Endothelial cell of umbilical vein (primary cell): ENCODE data around the gene LNPK. TPM values are rescaled to one million over a fixed set of nuclear protein-coding genes. Genes with fewer than 3 reads are reported as not detected.

Experiments used
- BruUV-seq: library from RNA; stranded (reverse); fragments of 400-500 nt; replicated peaks from 2 replicates; lab custom pipeline; 2021; lab: Mats Ljungman, UMichigan
- CTCF ChIA-PET: fragments of 300-600, 350-600 bp; sonication (Branson Sonifier 250); formaldehyde crosslinking; loops from one replicate; lab custom pipeline; 2021; ENCODE audit warnings: antibody characterized with exemption, inconsistent platforms; lab: Charles Lee
- POLR2A ChIA-PET: fragments of 300-600, 350-600 bp; sonication (Branson Sonifier 250); formaldehyde crosslinking; loops from one replicate; lab custom pipeline; 2021; ENCODE audit warnings: antibody characterized with exemption, inconsistent platforms; lab: Charles Lee
- DNase-seq: peaks from one replicate; pipeline ENCODE4 v3.0.0-alpha.2; 2011; ENCODE audit warnings: low read depth, low spot score
- FAIRE-seq: peaks from 2 replicates; lab custom pipeline; 2011; peaks lifted over from hg19 to GRCh38; lab: Jason Lieb, UNC
- H2AFZ ChIP-seq: 2 replicates; pipeline ENCODE4 v1.6.0; 2012; ENCODE audit warnings: low read depth, low read length, control low read depth, inconsistent platforms
- H3K27ac ChIP-seq: 2 replicates; pipeline ENCODE4 v1.5.1; 2011; ENCODE audit warnings: low read depth, mild to moderate bottlenecking, control low read depth, low read length, moderate library complexity; ENCODE audit not compliant: insufficient read depth
- H3K27me3 ChIP-seq, 2 experiments: 2 replicates each; pipeline versions ENCODE4 v1.6.0 to v1.6.1; 2011; ENCODE audit warnings: low read length in 2 of 2, mixed read lengths in 1 of 2; ENCODE audit not compliant: control insufficient read depth in 2 of 2, insufficient read depth in 2 of 2
- H3K36me3 ChIP-seq, 2 experiments: 2 replicates in 1 of 2; 3 replicates in 1 of 2; pipeline ENCODE4 v1.5.1; 2011; ENCODE audit warnings: low read length in 2 of 2, mild to moderate bottlenecking in 1 of 2, moderate library complexity in 1 of 2; ENCODE audit not compliant: control insufficient read depth in 2 of 2, insufficient read depth in 2 of 2; ENCODE audit errors: extremely low read depth in 1 of 2
- H3K4me1 ChIP-seq: 3 replicates; pipeline ENCODE4 v1.5.1; 2011; ENCODE audit warnings: mild to moderate bottlenecking, low read length; ENCODE audit not compliant: control insufficient read depth, insufficient read depth; ENCODE audit errors: extremely low read depth
- H3K4me2 ChIP-seq: 2 replicates; pipeline ENCODE4 v1.6.1; 2011; ENCODE audit warnings: low read length, control low read depth, mixed read lengths; ENCODE audit not compliant: insufficient read depth
- H3K4me3 ChIP-seq, 3 experiments: fragments of 200-600 bp in 1 of 3; sonication (generic), shearing (Covaris generic) in 1 of 3; replicated peaks in 1 of 3; 2 replicates each; pipeline ENCODE4 v1.5.1; 2011 to 2016; ENCODE audit warnings: control low read depth in 3 of 3, low read length in 3 of 3, mild to moderate bottlenecking in 2 of 3, inconsistent platforms in 1 of 3, low read depth in 1 of 3, moderate library complexity in 1 of 3; ENCODE audit not compliant: insufficient read depth in 1 of 3
- H3K79me2 ChIP-seq: 2 replicates; pipeline ENCODE4 v1.6.0; 2012; ENCODE audit warnings: low read length, inconsistent platforms; ENCODE audit not compliant: control insufficient read depth, insufficient read depth
- H3K9ac ChIP-seq: replicated peaks from 2 replicates; pipeline ENCODE3; 2011; ENCODE audit warnings: low read length, control low read depth; ENCODE audit not compliant: insufficient read depth; ENCODE audit errors: extremely low read depth
- H3K9me1 ChIP-seq: replicated peaks from 3 replicates; pipeline ENCODE4 v1.6.0; 2011; ENCODE audit warnings: mild to moderate bottlenecking, low read length; ENCODE audit not compliant: control insufficient read depth, insufficient read depth; ENCODE audit errors: extremely low read depth
- H3K9me3 ChIP-seq: replicated peaks from 2 replicates; pipeline ENCODE4 v1.5.1; 2012; ENCODE audit warnings: low read length, inconsistent platforms; ENCODE audit not compliant: control insufficient read depth, insufficient read depth
- H4K20me1 ChIP-seq: replicated peaks from 2 replicates; pipeline ENCODE3; 2011; ENCODE audit warnings: mild to moderate bottlenecking, low read length; ENCODE audit not compliant: control insufficient read depth, insufficient read depth; ENCODE audit errors: extremely low read depth
- CTCF ChIP-seq, 2 donors: IDR thresholded peaks; 1 replicate in 1 of 2; 2 replicates in 1 of 2; pipeline ENCODE4 v1.5.1; 2011; ENCODE audit warnings: low read length in 2 of 2, mild to moderate bottlenecking in 2 of 2, moderate library complexity in 2 of 2, control low read depth in 1 of 2, inconsistent platforms in 1 of 2, low read depth in 1 of 2; ENCODE audit not compliant: insufficient read depth in 1 of 2; ENCODE audit errors: extremely low read depth in 1 of 2
- EZH2 ChIP-seq: IDR thresholded peaks from 2 replicates; pipeline ENCODE4 v1.6.1; 2012; ENCODE audit warnings: borderline replicate concordance, low read depth, mild to moderate bottlenecking, moderate library complexity, low read length, inconsistent platforms; ENCODE audit not compliant: severe bottlenecking
- FOS ChIP-seq: IDR thresholded peaks from 2 replicates; pipeline ENCODE4 v1.6.1; 2011; ENCODE audit warnings: mild to moderate bottlenecking, low read length, moderate library complexity, borderline replicate concordance; ENCODE audit not compliant: insufficient read depth
- GATA2 ChIP-seq: IDR thresholded peaks from 2 replicates; pipeline ENCODE4 v1.7.0; 2011; ENCODE audit warnings: low read depth, mild to moderate bottlenecking, moderate library complexity, mixed read lengths, low read length; ENCODE audit not compliant: insufficient read length, insufficient read depth
- JUN ChIP-seq: IDR thresholded peaks from 2 replicates; pipeline ENCODE4 v1.6.1; 2011; ENCODE audit warnings: borderline replicate concordance, low read depth; ENCODE audit not compliant: insufficient read length, insufficient read depth
- MYC ChIP-seq: IDR thresholded peaks from one replicate; pipeline ENCODE4 v1.6.1; 2011; ENCODE audit warnings: mild to moderate bottlenecking, low read depth, low read length
- POLR2A ChIP-seq: IDR thresholded peaks from 2 replicates; pipeline ENCODE4 v1.6.1; 2012; ENCODE audit warnings: low read depth, mild to moderate bottlenecking, control low read depth, low read length
- POLR2AphosphoS5 ChIP-seq: IDR thresholded peaks from 2 replicates; pipeline ENCODE4 v1.6.1; 2012; ENCODE audit warnings: low read depth, mild to moderate bottlenecking, control low read depth, low read length, moderate library complexity; ENCODE audit not compliant: insufficient read depth
- dilution Hi-C: fragments of 300-500 bp; cut with MboI; formaldehyde crosslinking; loops from one replicate; pipeline ENCODE4 v1.15.0; 2019; ENCODE audit warnings: low sequenced_read_pairs; ENCODE audit not compliant: extremely low pct_ligation_motif_present
- intact Hi-C: fragments of 100-400 bp; cut with micrococcal nuclease; formaldehyde crosslinking; loops from one replicate; pipeline ENCODE4 v1.10.0; 2022
- polyA plus RNA-seq, 4 experiments: library from polyadenylated mRNA; depleted of rRNA in 3 of 4; stranded (reverse) in 3 of 4; unstranded in 1 of 4; fragments of >200 nt; gene quantifications; 2 replicates each; pipeline versions ENCODE4 v1.2.1 to v1.2.3, GENCODE V29; 2011 to 2012; ENCODE audit warnings: missing spikeins in 1 of 4
- total RNA-seq: library from RNA; stranded (reverse); gene quantifications from 2 replicates; pipeline ENCODE4 v1.2.3, GENCODE V29; 2021
- TF ChIP-seq, protein P1 (sequence below): IDR thresholded peaks from 2 replicates; pipeline ENCODE4 v1.6.1; 2011; ENCODE audit not compliant: insufficient read depth, insufficient read length

Gene LNPK
- total and polyA plus RNA-seq, 2 donors (not counting 3 experiments of a cell fraction or from before 2014, with no cell fraction given), result 2.4 to 11.2 TPM

GRCh38 chr2:176022048-176022447 lies 20.0 kb upstream of the LNPK start:
- TF ChIP-seq CTCF (IDR thresholded peaks at IDR 0.05; ENCODE audit: extremely low read depth in 1 of 2, insufficient read depth in 1 of 2, low read depth in 1 of 2, low read length in 2 of 2), result no peak
- no peak for TF ChIP-seq GATA2
- no peak for TF ChIP-seq JUN
- no peak for TF ChIP-seq FOS
- Histone ChIP-seq H3K36me3 (no peaks in the 10 kb centered on the region), H4K20me1 (no peaks in the 10 kb centered on the region), H2AFZ (no peak overlapping the region), H3K4me1 (no peaks in the 10 kb centered on the region), H3K79me2 (no peaks in the 10 kb centered on the region), H3K27me3 (peaks cover 5 to 9% of the 10 kb centered on the region in 2 experiments), H3K27ac (no peak overlapping the region), H3K4me3 (no peak overlapping the region), H3K9ac (no peak overlapping the region), H3K4me2 (no peak overlapping the region), H3K9me1 (no peaks in the 10 kb centered on the region), H3K9me3 (no peaks in the 10 kb centered on the region)
- intact Hi-C loops (no loop called here), dilution Hi-C loops (no loop called here)
- DNase-seq, result no peak
- CTCF ChIA-PET, result no interaction called here
- FAIRE-seq, result no peak
- no TSS peak for BruUV-seq
- POLR2A ChIA-PET, result no interaction called here

GRCh38 chr2:176020400-176020799 lies 18.3 kb upstream of the LNPK start:
- no TSS peak for BruUV-seq
- H4K20me1 ChIP-seq, result no peaks in the 10 kb centered on the region
- ChIA-PET POLR2A (no interaction called here), CTCF (no interaction called here)
- intact Hi-C loops, result no loop called here
- H3K27ac ChIP-seq, result no peak overlapping the region
- H3K79me2 ChIP-seq, result no peaks in the 10 kb centered on the region
- dilution Hi-C loops, result no loop called here
- no peaks in the 10 kb centered on the region for H3K36me3 ChIP-seq
- no peaks in the 10 kb centered on the region for H3K4me1 ChIP-seq
- H3K9me3 ChIP-seq, result no peaks in the 10 kb centered on the region
- no peak overlapping the region for H3K4me2 ChIP-seq
- no peaks in the 10 kb centered on the region for H3K9me1 ChIP-seq
- peaks cover 0 to 5% of the 10 kb centered on the region in 2 experiments for H3K27me3 ChIP-seq
- H3K4me3 ChIP-seq, result no peak overlapping the region
- H2AFZ ChIP-seq, result no peak overlapping the region
- TF ChIP-seq JUN, result no peak
- TF ChIP-seq, protein P1, sequence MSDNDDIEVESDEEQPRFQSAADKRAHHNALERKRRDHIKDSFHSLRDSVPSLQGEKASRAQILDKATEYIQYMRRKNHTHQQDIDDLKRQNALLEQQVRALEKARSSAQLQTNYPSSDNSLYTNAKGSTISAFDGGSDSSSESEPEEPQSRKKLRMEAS, result no peak
- no peak for TF ChIP-seq CTCF (IDR thresholded peaks at IDR 0.05; ENCODE audit: extremely low read depth in 1 of 2, insufficient read depth in 1 of 2, low read depth in 1 of 2, low read length in 2 of 2)
- TF ChIP-seq FOS, result no peak
- TF ChIP-seq POLR2A, result no peak
- TF ChIP-seq MYC, result no peak
- TF ChIP-seq GATA2, result no peak
- TF ChIP-seq POLR2AphosphoS5, result no peak
- no peak for TF ChIP-seq EZH2
- DNase-seq, result no peak
- no peak overlapping the region for H3K9ac ChIP-seq
- no peak for FAIRE-seq
